Retinal pigment epithelial cell (primary cell): Measurements from ENCODE around the gene CR1L.
"Not testable (repeated sequence)": the region's sequence is repeated elsewhere in the genome, so short reads cannot be mapped to it uniquely, and the experiment has no call there.

Experiments used
- DNase-seq: peaks from one replicate; pipeline ENCODE4 v3.0.0-alpha.2; 2010; ENCODE audit warnings: low read depth
- H3K4me3 ChIP-seq: 2 replicates; pipeline ENCODE4 v1.5.1; 2011; ENCODE audit warnings: mild to moderate bottlenecking, low read length, control low read depth, moderate library complexity
- CTCF ChIP-seq: conservative IDR thresholded peaks from 2 replicates; pipeline ENCODE4 v1.5.1; 2011; ENCODE audit warnings: low read depth, low read length, control low read depth, inconsistent platforms

The CR1L gene

GRCh38 chr1:207673399-207673798 lies 28.5 kb downstream of the CR1L start:
- TF ChIP-seq CTCF, result no peak
- no peak overlapping the region for H3K4me3 ChIP-seq
- DNase-seq, result no peak

- TF ChIP-seq CTCF, result no peak
- no peak overlapping the region for H3K4me3 ChIP-seq
- no peak for DNase-seq
These were observed 31.2 kb downstream of the CR1L start for GRCh38 chr1:207676153-207676552.

- not testable (repeated sequence) for H3K4me3 ChIP-seq
- DNase-seq, result peak; percentile 35
These were observed 35.9 kb downstream of the CR1L start for GRCh38 chr1:207680590-207681388.

GRCh38 chr1:207682872-207683434 lies 38.0 kb downstream of the CR1L start:
- DNase-seq, H3K4me3 ChIP-seq: not testable (repeated sequence)

- DNase-seq, H3K4me3 ChIP-seq: not testable (repeated sequence)
These were observed 45.6 kb downstream of the CR1L start for GRCh38 chr1:207690551-207690950.

- DNase-seq, result no peak
- no peak for TF ChIP-seq CTCF
- no peak overlapping the region for H3K4me3 ChIP-seq
These were observed 46.1 kb downstream of the CR1L start for GRCh38 chr1:207691010-207691409.

GRCh38 chr1:207691841-207692240 lies 46.9 kb downstream of the CR1L start:
- no peak for TF ChIP-seq CTCF
- no peak for DNase-seq
- H3K4me3 ChIP-seq, result no peak overlapping the region

GRCh38 chr1:207692291-207692690 lies 47.4 kb downstream of the CR1L start:
- DNase-seq, H3K4me3 ChIP-seq: not testable (repeated sequence)

GRCh38 chr1:207695891-207696290 lies 51.0 kb downstream of the CR1L start:
- DNase-seq, result no peak
- H3K4me3 ChIP-seq, result no peak overlapping the region
- TF ChIP-seq CTCF, result no peak
